HG03520 (cell line): Measurements from ENCODE around the gene ARL8A.
A peak's percentile ranks its signal among the peaks of the same experiment; 100 is the strongest.
"Not testable (repeated sequence)": the region's sequence is repeated elsewhere in the genome, so short reads cannot be mapped to it uniquely, and the experiment has no call there.

Experiments used
- ATAC-seq: cut with Tn5 transposase; IDR thresholded peaks from one replicate; pipeline ENCODE4 v1.9.1; 2021; ENCODE audit warnings: mild to moderate bottlenecking, moderate library complexity; ENCODE audit not compliant: unreplicated experiment

The ARL8A gene

GRCh38 chr1:202176949-202177927 is 32.7 kb upstream of the ARL8A start:
- no peak for ATAC-seq

DNA sequence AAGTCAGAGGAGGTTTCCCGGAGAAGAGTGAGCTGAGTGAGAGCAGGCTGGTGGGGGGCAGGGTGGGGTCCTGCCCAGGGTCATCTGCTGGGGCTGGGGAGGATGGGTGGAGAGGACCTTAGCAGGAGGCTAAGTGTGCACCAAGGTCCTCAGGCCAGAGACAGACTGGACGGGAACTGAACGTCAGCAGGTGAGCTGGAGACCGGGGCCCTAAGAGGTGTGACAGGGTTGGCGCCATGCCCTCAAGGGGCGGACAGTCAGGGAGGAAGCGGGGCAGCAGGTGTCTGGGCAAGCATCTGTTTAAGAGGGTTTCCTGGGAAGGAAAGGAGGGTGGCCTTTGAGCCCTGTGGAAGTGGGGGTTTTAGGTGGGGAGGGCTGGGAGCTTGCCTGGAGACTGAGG is 29.5 kb upstream of the ARL8A start:
- ATAC-seq: no peak

GRCh38 chr1:202172015-202172355 is 27.4 kb upstream of the ARL8A start:
- ATAC-seq: no peak

- ATAC-seq: no peak
Observed at GRCh38 chr1:202171292-202172014, 26.9 kb upstream of the ARL8A start.

- no peak for ATAC-seq
Observed at GRCh38 chr1:202170726-202171125, 26.2 kb upstream of the ARL8A start.

- ATAC-seq: no peak
Observed at GRCh38 chr1:202168861-202169260, 24.3 kb upstream of the ARL8A start.

DNA sequence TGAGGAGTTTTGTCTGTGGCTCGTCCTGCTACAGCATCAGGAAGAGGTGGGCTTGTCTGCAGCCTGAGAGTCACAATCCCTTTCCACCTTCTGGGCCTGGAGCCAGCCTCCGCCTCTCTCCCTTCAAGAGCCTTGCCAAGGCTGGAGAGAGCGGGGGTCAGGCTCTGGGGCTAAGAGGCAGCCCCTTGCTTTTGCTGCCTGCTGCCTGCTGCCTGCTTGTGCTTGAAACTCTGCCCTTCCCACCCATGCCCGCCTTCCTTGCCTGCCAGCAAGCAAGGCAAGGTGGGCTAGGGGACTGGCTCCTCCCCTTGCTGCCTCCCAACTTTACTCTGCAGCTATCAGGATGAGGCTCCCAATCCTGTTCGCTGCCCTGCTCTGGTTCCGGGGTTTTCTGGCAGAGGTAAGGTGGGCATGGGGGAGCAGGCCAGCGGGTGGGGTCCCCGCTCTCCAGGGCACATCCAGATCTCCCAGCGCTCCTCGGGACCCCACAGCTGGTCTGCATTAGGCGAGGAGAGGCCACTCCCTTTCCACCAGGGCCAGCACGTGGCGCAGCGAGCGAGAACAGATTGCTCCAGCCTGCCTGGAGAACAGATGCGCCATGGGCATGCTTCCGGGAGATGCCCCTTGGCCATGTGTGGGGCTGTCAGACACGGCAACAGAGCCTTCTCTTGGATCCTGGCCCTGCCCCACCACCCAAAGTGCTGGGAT is 23.3 kb upstream of the ARL8A start:
- no peak for ATAC-seq

DNA sequence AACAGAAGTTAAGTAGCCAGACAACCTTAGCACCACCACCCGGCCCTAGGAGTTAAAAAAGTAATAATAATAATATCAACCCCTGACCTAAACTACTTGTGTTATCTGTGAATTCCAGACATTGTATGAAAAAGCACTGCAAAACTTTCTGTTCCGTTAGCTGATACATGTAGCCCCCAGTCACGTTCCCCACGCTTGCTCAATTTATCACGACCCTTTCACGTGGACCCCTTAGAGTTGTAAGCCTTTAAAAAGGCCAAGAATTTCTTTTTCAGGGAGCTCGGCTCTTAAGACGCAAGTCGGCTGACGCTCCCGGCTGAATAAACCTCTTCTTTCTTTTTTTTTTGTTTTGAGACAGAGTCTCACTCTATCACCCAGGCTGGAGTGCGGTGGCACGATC is 22.5 kb upstream of the ARL8A start:
- not testable (repeated sequence) for ATAC-seq

- ATAC-seq: no peak
Observed at GRCh38 chr1:202165942-202166843, 21.7 kb upstream of the ARL8A start.

DNA sequence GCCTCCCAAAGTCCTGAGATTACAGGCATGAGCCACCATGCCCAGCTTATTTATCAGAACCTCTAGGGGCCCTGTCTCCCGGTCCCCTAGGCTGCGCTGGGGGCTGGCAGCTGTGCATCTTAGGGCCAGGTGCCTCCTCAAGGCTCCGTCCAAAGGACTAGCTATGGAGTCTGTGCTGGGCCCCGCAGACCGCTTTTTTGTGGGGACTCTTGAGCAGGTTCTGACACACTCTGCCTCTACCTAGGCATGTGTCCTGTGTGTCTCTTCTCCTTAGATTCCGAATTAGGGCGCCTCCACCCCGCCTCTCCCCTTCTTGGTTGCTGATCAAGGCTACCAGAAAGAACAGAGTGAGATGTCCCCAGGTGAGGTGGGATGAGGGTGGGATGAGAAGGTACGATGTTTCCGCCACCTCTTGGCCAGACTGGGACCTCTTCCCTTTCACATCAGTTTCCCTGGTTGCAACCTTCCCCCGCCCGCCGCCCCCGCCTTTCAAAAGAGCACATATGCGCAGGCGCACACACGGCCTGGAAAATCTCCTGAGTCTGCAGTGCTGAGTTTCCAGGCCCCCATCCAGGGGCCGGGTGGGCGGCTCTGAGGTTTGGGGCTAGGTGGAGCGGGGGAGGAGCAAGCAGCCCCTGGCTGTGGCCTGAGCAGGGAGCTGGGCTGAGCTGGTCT is 20.9 kb upstream of the ARL8A start:
- ATAC-seq: no peak

DNA sequence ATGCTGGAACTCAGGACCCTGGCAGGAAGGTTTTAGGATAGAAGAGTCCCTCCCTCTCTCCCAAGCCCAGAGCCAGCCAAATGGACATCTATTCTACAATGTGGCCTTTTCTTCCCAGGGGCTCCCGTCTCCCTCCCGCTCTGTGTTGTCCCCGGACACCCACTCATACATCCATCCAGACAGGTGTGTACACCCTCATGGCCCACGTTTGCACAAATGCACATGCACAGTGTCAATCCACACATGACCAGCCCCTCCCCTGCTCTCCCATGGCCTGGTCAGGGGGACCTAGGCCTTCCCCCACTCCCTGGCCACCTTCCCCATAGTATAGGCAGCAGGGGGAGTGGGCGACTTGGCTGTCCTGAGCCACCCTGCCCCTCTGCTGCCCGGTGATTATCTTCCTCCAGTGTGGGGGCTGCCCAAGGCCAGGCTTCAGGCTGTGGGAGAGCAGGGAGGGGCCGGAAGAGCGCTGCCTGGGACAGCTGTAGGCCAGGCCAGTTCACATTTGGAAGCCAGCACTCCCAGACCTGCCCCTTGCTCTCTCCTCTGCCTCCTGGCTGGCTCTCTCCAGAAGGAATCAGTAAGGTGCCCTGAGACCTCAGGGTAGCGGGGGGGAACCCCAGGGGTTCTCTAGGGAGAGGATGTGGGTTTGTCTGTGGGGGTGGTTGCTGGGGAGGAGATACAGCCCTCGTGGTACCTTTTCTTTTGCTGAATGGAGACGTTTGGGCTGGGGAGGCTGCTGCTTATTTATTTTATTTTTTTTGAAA is 19.9 kb upstream of the ARL8A start:
- ATAC-seq: peak; percentile 44

GRCh38 chr1:202163281-202164270 is 19.0 kb upstream of the ARL8A start:
- ATAC-seq: no peak

DNA sequence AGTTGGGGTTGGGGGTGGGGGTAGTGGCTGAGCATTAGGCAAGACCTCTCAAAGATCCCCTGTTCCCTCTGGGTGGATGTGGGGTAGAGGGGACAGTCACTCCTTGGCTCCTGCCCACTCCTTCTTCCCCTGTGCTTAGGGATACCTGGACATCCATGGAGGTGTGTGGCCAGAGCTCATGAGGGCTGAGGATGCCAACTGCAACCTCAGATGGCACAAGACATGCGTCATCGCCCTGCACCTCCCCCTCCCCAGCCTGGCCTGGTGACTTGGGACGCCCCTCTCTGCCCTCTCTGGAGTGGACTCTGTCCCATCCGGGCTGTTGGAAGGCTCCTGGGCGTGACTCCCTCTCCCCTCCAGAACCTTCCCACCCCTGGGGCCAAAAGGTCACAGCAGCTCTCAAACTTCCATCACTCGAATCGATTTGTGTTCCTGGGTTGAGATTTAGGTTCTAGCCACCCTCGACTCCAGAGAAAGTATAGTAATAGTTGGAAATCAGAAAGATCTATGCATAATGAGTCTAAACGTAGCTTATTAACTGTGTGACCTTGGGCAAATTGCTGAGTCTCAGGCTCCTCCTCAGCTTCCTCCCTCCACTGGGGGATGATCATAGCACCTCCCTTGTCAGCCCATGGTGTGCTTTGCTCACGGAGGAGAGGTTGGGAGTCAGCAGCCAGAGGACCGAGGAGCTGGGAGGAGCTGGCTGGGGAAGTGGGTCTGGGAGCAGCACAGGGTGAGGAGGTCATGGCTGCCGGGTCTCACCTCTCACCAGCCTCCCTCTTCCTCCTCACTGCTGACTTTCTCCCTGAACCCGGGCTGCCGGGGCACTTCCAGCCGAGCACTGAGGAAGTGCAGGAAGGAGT is 18.1 kb upstream of the ARL8A start:
- no peak for ATAC-seq

DNA sequence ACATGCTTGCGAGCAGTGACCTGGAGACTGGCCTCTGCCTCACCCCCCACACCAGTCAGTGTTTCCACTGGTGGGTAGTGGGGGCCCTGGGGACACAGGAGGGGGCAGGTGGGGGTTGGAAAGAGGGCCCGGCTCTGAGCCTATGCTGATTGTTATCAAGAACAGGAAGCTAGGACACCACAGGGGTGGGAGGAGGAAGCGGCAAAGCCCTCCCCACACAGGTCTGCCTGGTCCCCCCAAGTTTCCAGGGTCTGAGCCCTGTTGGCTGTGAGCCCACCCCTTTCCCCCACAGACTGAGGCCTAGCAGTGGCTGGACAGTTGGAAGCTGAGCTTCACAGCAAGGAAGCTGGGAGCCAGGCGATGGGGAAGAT is 17.5 kb upstream of the ARL8A start:
- no peak for ATAC-seq

- ATAC-seq: no peak
Observed at GRCh38 chr1:202161151-202162046, 16.9 kb upstream of the ARL8A start.

DNA sequence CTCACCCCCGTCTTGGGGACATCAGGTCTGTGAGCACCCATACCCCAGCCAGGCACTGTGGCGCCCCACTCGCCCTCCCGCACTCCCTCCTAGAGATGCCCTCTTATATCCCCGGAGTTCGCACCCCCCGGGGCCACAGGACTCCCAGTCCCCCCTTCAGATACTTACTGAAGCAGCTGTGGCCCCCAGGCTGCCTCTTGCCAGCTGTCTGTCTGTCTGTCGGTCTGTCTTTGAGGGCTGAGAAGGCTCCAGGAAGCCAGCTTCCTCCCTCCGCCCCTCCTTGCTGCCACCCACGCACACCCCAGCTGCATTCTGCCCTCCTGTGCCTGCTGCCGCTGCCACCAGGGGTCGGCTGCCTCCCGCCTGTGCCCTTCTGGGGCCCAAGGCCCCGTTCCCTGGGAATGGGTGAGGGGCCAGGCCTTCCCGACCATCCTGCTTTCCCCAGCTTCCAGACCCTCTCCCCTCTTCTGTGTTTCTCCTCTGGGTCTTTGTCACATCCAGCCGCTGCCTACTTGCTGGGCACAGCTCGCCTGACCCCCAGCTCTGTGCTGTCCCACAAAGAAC is 15.9 kb upstream of the ARL8A start, which contains the start of gene PTPN7:
TSS of gene PTPN7 (minus strand) at position 226 of the 564 bp plus-strand sequence. CDS start 1,200 bp downstream, outside the sequence.
- peak; percentile 35 for ATAC-seq
